GM19351 (cell line): Measurements from ENCODE around the gene NME3.

Experiments used
- ATAC-seq: cut with Tn5 transposase; IDR thresholded peaks from one replicate; pipeline ENCODE4 v1.9.1; 2021; ENCODE audit warnings: mild to moderate bottlenecking, moderate library complexity; ENCODE audit not compliant: unreplicated experiment

Gene NME3

GRCh38 chr16:1770328-1771187 is 785 bp downstream of the NME3 start:
- no peak for ATAC-seq

DNA sequence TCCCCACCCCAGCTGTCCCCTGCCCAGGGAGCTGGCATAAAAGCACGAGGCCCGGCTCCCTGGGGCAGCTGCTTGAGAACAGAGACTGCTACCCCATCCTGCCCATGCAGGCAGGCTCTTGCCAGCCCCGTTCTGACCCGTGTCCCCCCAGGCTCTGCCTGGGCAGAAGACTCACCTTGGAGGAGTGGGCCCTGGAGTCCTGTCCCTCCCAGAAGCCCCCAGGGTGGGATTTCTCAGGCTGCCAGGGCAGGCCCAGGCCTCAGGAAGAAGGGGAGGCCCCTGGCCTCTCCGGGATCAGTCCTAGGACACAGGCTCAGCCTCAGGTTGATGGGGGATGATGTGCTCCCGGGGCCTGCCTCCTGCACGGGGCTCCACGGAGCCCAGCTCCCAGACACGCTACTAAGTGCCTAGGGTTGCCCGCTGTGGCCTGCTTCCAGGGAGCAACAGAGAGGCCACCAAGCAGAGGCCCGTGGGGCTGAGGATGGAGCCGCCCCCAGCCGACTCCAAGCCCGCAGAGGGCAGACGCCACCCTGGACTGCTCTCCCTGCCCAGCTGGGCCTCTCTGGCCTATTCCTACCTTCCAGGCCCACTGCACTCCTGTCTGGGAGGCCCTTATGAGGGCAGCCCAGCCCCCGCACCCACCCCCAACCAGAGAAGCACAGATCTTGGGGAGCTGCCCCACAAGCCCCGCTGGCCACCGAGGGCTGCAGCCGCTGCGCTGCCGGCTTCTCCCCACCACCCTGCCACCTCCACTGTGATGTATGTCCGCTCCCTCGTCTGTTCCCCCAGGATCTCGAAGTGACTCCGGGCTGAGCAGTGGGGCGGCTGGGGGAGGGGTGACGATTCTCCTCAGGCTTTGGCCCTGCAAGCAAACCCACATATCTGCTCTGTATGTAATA is 1.7 kb downstream of the NME3 start:
- no peak for ATAC-seq

- no peak for ATAC-seq
These were observed 2.5 kb downstream of the NME3 start for GRCh38 chr16:1768767-1769401.

- no peak for ATAC-seq
These were observed 3.1 kb downstream of the NME3 start for GRCh38 chr16:1768061-1768766.

DNA sequence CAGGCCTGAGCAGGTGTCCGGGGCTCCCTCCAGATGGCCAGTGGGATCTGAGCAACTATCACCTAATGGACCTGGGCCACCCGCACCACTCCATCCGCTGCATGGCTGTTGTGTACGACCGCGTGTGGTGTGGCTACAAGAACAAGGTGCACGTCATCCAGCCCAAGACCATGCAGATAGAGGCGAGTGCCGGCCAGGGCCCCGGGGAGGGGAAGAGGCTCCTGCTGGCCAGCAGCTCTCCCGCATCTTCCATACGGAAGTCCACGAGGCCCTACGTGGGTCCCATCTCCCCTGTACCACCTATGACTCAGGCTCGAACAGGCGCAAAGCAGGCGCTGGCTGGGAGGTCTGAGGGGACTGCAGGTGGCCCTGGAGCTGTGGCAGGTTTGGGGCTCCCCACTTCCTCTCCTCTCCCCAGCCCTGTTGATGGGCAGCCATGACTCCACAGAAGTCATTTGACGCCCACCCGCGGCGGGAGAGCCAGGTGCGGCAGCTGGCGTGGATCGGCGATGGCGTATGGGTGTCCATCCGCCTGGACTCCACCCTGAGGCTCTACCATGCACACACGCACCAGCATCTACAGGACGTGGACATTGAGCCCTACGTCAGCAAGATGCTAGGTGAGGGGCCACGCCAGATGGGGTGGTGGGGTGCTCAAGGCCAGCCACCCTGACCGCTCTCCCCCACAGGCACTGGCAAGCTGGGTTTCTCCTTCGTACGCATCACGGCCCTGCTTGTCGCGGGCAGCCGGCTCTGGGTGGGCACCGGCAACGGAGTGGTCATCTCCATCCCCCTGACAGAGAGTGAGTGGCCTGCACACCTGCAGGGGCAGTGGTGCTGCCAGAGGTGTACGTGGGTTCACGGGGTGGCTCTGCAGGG is 4.0 kb downstream of the NME3 start:
- ATAC-seq, result no peak

DNA sequence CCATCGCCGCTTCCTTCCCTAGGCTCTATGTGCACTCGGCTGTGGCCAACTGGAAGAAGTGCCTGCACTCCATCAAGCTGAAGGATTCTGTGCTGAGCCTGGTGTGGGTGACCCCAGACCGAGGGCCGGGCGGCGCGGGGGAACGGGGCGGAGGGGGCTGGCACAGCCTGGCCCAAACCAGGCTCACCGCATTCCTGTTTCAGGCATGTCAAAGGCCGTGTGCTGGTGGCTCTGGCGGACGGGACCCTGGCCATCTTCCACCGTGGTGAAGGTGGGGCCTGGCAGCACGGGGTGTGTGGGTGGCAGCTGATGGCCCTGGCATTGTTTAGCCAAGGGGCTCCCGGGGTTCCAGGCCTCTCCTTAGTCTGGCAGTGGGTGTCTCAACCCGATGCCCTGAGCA is 4.6 kb downstream of the NME3 start:
- no peak for ATAC-seq

DNA sequence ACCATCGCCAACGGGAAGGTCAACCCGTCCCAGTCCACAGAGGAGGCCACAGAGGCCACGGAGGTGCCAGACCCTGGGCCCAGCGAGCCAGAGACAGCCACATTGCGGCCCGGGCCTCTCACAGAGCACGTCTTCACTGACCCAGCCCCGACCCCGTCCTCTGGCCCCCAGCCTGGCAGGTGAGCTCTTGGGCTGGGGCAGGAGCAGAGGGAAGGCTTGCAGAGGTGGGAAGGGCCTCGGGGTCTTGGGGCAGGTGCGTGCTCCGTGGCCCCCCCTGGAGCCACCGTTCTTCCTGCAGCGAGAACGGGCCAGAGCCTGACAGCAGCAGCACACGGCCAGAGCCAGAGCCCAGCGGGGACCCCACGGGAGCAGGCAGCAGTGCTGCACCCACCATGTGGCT is 5.1 kb downstream of the NME3 start:
- no peak for ATAC-seq

GRCh38 chr16:1765826-1766225 is 5.5 kb downstream of the NME3 start:
- ATAC-seq, result no peak

DNA sequence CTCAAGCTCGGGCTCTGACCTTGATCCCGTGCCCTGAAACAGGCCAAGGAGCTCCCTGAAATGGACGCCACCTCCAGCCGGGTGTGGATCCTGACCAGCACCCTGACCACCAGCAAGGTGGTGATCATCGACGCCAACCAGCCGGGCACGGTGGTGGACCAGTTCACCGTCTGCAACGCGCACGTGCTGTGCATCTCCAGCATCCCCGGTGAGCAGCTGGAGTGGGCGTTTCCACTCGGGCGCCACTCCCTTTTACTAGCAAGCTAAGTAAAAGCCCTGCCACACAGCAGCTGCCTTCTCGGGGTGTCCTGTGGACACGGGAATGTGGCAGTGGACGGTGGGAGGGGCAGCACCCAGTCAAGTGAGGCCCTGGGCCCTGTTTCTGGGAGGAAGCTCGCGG is 6.4 kb downstream of the NME3 start:
- no peak for ATAC-seq

GRCh38 chr16:1763521-1764511 is 7.5 kb downstream of the NME3 start:
- no peak for ATAC-seq

- no peak for ATAC-seq
These were observed 8.3 kb downstream of the NME3 start for GRCh38 chr16:1762879-1763520.

- ATAC-seq, result no peak
These were observed 9.0 kb downstream of the NME3 start for GRCh38 chr16:1762196-1762878.

DNA sequence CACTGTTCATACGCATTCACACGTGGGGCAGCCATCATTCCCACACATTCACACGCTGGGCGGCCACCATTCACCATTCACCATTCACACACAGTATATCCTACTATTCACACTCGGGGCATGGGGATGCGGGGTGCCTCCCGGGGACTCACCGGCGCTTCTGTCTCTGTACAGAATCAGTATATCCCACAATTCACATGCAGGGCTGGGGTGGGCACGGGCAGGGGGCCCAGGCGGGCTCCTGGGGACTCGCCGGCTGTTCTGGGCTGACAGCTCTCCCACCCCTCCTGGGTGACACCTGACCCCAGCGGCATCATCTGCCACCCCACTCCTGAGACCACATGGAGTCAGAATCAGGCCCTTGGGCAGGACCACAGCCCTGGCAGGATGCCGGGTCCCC is 9.6 kb downstream of the NME3 start:
- ATAC-seq, result no peak

GRCh38 chr16:1760911-1761310 is 10.4 kb downstream of the NME3 start:
- no peak for ATAC-seq

DNA sequence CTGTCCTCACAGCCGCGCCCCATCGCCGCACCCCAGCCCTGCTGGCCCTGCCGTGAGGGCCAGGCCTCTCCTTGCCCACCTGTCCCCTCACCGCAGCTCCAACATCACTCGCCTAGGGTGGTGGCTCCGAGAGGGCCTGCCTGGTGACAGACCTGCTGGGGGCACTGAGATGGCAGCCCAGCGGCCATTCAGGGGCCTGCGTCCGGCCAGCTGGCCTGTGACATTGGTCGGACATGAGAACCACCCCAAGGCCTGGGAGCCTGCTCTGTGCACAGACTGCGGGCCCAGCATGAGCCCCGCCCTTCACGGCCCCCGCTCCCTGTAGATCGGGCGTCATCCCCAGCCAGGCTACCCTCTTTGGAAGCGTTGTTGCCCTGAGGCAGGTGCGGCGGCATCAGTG is 11.8 kb downstream of the NME3 start:
- no peak for ATAC-seq

- ATAC-seq, result no peak
These were observed 12.4 kb downstream of the NME3 start for GRCh38 chr16:1758923-1759322.

GRCh38 chr16:1757714-1758461 is 13.5 kb downstream of the NME3 start:
- no peak for ATAC-seq
